A549 treated with AZD2906 at 1 μM for 4 hours (cell line): ENCODE data around the gene CDH24. TPM values are rescaled to one million over a fixed set of nuclear protein-coding genes. Genes with fewer than 3 reads are reported as not detected.

ENCODE experiments used
- total RNA-seq: library from RNA; stranded (reverse); fragments of 200-300 nt; extraction: Qiagen RNA extraction; gene quantifications from 5 replicates; pipeline ENCODE4 v1.2.3, GENCODE V29; 2022

CDH24 gene, protein sequence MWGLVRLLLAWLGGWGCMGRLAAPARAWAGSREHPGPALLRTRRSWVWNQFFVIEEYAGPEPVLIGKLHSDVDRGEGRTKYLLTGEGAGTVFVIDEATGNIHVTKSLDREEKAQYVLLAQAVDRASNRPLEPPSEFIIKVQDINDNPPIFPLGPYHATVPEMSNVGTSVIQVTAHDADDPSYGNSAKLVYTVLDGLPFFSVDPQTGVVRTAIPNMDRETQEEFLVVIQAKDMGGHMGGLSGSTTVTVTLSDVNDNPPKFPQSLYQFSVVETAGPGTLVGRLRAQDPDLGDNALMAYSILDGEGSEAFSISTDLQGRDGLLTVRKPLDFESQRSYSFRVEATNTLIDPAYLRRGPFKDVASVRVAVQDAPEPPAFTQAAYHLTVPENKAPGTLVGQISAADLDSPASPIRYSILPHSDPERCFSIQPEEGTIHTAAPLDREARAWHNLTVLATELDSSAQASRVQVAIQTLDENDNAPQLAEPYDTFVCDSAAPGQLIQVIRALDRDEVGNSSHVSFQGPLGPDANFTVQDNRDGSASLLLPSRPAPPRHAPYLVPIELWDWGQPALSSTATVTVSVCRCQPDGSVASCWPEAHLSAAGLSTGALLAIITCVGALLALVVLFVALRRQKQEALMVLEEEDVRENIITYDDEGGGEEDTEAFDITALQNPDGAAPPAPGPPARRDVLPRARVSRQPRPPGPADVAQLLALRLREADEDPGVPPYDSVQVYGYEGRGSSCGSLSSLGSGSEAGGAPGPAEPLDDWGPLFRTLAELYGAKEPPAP
- total RNA-seq = 2.5 to 4.6 TPM (median 4.4 TPM) in 5 replicates

GRCh38 chr14:23056956-23057756, at the start of gene CDH24:
Gene CDH24 (minus strand): TSS chr14:23057520. CDS start chr14:23055733, 1,787 bp downstream.

DNA sequence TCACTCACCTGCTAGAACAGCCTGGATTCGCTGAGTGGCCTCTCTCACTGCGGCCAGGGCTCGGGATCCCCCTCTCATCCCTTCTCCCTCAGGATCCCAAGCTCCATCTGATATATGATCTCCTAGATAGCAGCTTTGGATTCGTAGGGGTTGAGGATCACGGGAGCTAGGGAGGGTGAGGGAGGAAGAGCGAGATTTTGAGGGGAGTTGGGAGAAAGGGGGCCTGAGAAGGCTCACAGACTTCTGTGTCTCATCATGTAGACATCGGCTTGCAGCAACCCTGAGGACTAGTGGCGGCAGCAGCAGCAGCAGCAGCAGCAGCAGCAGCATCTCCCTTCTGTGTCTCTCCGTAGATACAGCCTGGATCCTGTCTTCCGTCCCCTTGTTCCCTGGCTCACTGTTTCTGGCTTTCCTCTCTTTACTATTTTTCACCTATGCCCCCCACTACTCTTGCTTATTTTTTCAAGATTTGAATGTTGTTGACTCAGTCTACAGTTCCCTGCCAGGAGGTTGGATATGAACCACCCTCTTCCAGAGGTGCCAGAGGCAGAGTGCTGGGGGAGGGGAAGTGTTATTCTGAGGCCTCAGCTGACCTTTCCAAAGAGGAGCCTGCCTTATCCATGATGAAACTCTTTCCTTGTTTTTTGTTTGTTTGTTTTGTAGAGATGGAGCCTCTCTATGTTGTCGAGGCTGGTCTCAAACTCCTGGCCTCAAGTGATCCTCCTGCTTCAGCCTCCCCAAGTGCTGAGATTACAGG, 47.4 kb upstream of the CDH24 start, which contains the start of gene CIROP:
CIROP (minus strand) TSS at position 399 of the 757 bp plus-strand sequence; CDS start at position 330, 69 bp downstream.

DNA sequence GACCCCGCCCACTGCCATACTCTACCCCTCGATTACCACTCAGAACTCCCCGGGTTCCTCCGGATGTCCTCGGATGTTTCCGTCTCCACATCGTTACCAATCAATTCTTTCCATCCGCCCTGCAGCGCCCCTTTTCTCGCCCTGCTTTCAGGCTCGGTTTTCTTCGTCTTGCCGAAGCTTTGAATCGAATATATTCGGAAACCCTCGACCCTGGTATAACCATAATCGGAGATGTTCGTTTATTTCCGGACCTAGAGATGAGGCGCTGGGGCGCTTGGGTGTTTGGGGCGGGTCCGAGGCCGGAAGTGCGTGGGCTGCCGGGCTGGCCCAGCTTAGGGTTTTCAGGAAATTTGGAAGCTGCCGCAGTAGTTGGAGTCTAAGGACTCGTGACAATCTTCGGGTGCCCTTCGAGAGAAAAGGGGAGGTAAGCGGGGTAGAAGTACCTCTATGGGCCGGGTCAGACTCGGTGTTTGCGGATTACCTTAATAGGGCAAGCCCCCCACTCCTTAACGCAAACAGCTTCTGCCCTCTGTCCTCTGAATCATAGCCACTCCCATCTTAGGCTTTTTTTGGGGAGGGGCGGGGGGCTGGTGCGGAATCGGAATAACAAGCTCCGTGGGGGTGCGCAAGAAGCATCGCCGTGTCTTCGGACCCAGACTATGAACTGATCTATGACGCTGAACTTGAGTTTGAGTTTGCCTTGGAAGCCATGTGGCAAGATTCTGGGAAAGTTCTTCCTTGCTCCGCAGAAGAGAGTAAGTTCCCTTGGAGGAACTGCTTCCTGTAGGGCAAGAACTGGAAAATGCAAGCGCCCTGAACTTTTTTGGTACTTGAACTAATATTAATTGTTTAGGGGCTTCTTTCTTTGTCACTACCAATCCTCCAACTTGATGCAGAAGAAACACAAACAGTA, 38.1 kb upstream of the CDH24 start, which contains the start of gene C14orf119:
C14orf119 (plus strand) TSS at position 310 of the 913 bp plus-strand sequence. CDS start 2,154 bp downstream, outside the sequence.

DNA sequence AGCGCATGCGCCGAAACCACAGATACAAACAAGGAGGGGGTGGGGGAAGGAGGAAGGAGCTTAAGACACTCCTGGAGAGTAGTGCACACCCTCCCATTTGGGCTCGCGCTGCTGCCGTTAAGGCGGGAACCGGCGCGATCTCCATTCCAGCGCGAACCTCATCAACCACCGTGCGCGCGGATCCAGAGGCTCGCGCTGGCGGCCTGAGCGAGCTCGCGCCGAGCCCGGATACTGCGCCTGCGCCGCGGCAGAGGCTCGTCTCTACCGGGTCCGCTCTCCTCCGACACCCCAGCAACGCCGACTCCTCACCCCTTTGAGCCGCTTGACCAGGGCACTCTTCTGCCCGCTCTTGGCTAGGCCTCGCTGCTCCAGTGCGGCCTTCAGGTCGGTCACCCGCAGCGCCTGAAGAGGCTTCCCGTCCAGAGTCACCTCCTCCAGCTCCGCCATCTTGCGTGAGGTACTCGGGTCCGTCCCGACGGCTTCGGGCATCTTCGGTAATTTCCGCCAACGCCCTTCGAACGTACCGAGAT, 37.4 kb upstream of the CDH24 start, which contains the start of gene ACIN1:
ACIN1 (minus strand) TSS at position 471 of the 530 bp plus-strand sequence; CDS start at position 447, 24 bp downstream.

DNA sequence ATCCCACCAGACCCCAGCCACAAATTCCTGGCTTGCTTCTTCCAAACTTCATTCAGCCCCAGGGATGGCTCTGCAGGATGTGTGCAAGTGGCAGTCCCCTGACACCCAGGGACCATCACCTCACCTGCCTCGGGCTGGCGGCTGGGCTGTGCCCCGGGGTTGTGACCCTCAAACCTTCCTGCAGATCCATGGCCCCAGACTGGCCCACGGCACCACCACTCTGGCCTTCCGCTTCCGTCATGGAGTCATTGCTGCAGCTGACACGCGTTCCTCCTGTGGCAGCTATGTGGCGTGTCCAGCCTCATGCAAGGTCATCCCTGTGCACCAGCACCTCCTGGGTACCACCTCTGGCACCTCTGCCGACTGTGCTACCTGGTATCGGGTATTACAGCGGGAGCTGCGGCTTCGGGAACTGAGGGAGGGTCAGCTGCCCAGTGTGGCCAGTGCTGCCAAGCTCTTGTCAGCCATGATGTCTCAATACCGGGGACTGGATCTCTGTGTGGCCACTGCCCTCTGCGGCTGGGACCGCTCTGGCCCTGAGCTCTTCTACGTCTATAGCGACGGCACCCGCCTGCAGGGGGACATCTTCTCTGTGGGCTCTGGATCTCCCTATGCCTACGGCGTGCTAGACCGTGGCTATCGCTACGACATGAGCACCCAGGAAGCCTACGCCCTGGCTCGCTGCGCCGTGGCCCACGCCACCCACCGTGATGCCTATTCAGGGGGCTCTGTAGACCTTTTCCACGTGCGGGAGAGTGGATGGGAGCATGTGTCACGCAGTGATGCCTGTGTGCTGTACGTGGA, 15.0 kb downstream of the CDH24 start, which contains the start of gene PSMB11:
PSMB11 (plus strand) TSS at position 51 of the 804 bp plus-strand sequence; CDS start at position 65, 14 bp downstream.

DNA sequence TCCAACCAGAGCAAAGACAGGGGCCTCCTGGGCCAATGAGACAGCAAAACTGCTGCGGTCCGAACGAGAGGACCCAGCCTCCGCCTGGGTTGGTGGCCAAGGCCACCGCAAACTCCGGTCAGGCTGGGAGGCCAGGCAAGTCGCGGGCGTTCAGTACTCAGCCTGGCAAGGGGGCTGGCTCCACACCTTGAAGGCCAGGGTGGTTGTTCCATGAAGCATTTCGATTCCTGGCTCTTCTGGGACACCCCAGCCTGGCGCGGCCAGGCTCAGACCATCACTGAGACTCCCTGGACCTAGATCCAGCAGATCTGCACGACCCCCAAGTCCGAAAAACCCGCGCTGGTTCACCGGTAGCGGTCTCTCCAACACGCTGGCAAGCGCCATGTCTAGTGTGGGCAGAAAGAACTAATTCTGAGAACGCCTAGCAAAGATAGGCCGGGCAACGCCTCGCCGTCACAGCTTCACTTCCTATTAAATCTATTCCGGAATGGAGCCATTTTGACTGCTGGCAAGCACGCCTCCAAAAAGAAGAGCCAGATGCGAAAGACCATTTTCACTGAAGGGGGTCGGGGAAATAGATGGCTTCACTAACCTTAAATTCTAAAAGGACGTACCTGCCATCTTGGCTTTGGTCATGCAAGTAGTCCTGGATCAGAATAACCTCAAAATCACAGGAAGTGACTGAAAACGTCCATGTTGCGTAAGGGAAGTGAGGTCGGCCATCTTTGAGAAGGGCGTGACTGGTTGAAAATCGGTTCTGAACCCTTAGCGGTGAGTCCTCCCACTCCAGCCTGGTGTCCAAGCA, 22.6 kb downstream of the CDH24 start, which contains the start of gene PSMB5:
PSMB5 (minus strand) TSS at position 403 of the 805 bp plus-strand sequence; CDS start at position 384, 19 bp downstream.

DNA sequence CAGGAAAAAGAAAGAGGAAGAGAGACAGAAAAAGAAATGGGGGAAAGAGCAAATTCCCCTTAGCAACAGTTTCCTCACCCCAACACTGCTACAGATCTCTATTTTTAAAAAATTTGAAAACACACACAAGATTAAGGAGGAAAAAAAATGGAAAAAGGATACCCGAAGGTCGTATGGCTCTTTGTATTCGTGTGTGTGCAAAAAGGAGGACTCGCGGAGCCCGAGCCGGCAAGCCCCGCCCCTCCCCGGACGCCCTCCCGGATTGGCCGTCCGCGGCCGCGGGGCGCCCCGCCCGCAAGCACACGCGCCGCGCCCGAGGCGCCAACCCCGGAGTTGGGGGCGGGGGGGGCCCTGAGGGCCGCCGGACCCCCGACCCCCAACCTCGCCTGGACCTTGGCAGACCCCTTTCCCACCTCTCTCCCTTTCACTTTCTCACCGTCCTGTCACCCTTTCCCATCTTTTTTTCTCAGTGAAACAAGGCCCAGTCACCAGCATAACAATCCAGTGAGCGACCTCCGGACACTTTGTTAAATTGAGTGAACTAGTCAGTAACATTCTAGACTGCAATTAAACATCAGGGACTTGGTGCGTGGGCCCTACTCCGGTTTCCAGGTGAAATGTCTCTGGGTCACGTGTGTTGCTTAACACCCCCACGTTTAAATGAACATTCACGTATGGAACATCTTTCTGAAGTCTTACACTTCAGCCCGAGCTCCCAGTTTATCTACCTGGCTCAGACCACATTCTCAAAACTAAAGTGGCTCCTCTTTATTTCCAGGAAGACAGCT, 47.2 kb downstream of the CDH24 start, which contains the start of gene C14orf93:
C14orf93 (minus strand) TSS at position 205 of the 788 bp plus-strand sequence. CDS start 11,120 bp downstream, outside the sequence.

Other genes with a start within 250 kb of the CDH24 start
- 18.9 to 31.0 TPM (median 23.9 TPM) in 5 replicates for gene SLC7A7, start 242.1 kb downstream of the CDH24 start, total RNA-seq
- gene MRPL52, start 227.6 kb downstream of the CDH24 start, total RNA-seq = 128 to 227 TPM (median 194 TPM) in 5 replicates
- gene MMP14, start 220.9 kb downstream of the CDH24 start, total RNA-seq = 0.44 to 0.74 TPM (median 0.55 TPM) in 5 replicates
- 70.7 to 81.5 TPM (median 77.8 TPM) in 5 replicates for gene LRP10, start 185.8 kb downstream of the CDH24 start, total RNA-seq
- 0.28 to 0.38 TPM (median 0.33 TPM) in 5 replicates for gene REM2, start 174.3 kb downstream of the CDH24 start, total RNA-seq
- 53.1 to 62.4 TPM (median 56.4 TPM) in 5 replicates for gene RBM23, start 138.4 kb downstream of the CDH24 start, total RNA-seq
- gene PRMT5, start 128.1 kb downstream of the CDH24 start, total RNA-seq = 90.1 to 270 TPM (median 99.0 TPM) in 5 replicates
- gene HAUS4, start 100.4 kb downstream of the CDH24 start, total RNA-seq = 34.1 to 39.9 TPM (median 35.6 TPM) in 5 replicates
- gene AJUBA, start 75.0 kb downstream of the CDH24 start, total RNA-seq = 31.9 to 40.2 TPM (median 34.0 TPM) in 5 replicates
- gene C14orf93, start 47.4 kb downstream of the CDH24 start, total RNA-seq = 2.5 to 3.5 TPM (median 3.5 TPM) in 5 replicates
- gene PSMB5, start 22.6 kb downstream of the CDH24 start, total RNA-seq = 293 to 320 TPM (median 308 TPM) in 5 replicates
- not detected in 5 replicates for gene PSMB11, start 15.3 kb downstream of the CDH24 start, total RNA-seq
- gene ACIN1, start 37.6 kb upstream of the CDH24 start, total RNA-seq = 79.6 to 94.2 TPM (median 84.7 TPM) in 5 replicates
- 74.5 to 105 TPM (median 99.7 TPM) in 5 replicates for gene C14orf119, start 38.0 kb upstream of the CDH24 start, total RNA-seq
- gene CIROP, start 47.5 kb upstream of the CDH24 start, total RNA-seq = not detected in 5 replicates
- 0.06 TPM in 1 of 5 replicates, not detected in the others for gene CEBPE, start 61.7 kb upstream of the CDH24 start, total RNA-seq
- gene SLC7A8, start 126.1 kb upstream of the CDH24 start, total RNA-seq = 1.8 to 2.8 TPM (median 1.9 TPM) in 5 replicates
- not detected in 5 replicates for gene RNF212B, start 180.4 kb upstream of the CDH24 start, total RNA-seq
- gene HOMEZ, start 228.6 kb upstream of the CDH24 start, total RNA-seq = 7.0 to 11.6 TPM (median 9.3 TPM) in 5 replicates
- 2.6 to 3.7 TPM (median 2.8 TPM) in 5 replicates for gene PPP1R3E, start 245.3 kb upstream of the CDH24 start, total RNA-seq
- 16.2 to 18.1 TPM (median 17.3 TPM) in 5 replicates for gene BCL2L2, start 249.3 kb upstream of the CDH24 start, total RNA-seq